ENCODE data around the gene PTPN21.

PTPN21 gene

DNA sequence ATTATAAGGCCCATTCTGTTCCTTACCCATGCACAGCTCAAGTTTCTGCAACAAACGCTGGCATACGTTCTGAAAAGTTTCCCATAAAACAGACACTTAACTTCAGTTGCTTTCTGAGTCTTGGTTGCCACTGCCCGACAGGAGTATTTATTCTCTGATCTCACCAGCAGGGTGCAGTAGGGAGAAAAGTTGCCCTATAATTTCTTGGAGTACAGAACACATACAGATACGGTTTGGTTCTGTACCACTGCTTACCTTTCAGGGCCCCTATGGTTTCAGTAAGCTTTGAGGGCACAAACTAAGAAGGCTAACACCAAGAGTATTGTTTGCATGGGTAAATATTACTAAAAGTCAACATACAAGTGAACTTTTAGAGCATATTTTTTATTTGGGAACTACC, 91.5 kb downstream of the PTPN21 start:
- DNase-seq = no peak

DNA sequence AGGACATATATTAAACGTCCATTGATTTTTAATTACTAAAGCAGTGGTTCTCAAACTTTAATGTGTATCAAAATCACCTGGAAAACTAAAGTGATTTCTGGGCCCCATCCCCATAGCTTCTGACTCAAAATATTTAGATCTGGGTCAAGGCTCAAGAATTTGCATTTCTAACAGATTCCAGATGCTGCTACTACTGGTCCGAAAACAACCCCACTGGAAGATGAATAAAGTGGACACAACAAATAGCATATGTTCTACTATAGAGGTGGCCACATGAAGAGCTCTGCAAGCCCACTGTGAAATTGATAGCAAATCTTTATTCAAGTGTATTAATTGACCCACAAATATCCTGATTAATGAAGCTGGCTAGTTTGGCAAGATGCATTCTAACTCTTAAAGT, 99.9 kb downstream of the PTPN21 start:
- DNase-seq = no peak

DNA sequence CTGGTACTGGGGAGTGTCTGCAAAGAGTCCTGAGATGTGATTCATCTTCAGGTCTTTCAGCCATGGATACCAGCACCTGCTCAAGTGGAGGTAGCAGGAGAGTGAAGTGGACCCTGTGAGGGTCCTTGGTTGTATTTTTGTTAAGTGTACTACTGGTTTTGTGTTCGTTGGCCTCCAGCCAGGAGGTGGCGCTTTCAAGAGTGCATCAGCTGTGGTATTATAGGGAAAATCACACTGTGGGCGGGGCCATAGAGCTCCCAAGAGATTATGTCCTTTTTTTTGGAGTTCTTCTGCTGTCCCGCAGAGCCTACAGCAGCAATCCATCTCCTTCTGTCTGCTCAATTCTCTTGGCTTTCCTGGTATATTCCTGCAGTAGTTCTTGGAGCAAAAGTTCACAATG, 102.6 kb downstream of the PTPN21 start:
- DNase-seq = no peak

DNA sequence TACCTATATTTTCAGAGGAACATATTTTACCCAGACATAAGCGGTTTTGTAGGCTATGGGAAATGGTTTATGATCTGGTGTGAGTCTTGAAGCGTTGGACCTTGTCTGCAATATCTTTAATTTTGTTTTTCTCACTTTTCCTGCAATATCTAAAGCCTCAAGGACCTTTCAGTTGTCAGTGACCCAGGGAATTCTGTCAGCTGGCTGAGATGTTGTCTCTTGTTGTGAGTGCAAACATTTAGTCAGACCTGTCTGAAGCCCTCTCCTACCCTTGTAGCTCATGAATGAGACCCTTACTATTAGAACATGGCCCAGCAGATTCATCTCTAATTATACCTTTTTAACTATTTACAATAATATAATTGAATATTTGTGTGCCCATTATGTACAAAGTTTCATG, 115.7 kb downstream of the PTPN21 start:
- no peak for DNase-seq

DNA sequence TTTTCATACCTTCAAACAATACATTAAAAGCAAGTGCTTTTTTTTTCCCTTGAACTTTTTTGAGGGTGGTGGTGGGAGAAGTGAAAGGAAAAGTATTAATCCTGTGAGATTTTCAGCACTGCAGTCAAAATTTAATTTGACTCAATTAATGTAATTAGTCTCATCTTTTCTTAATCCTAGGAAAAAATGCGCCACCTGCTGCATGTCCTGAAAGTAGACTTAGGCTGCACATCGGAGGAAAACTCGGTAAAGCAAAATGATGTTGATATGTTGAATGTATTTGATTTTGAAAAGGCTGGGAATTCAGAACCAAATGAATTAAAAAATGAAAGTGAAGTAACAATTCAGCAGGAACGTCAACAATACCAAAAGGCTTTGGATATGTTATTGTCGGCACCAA, 117.1 kb downstream of the PTPN21 start:
- DNase-seq = no peak

DNA sequence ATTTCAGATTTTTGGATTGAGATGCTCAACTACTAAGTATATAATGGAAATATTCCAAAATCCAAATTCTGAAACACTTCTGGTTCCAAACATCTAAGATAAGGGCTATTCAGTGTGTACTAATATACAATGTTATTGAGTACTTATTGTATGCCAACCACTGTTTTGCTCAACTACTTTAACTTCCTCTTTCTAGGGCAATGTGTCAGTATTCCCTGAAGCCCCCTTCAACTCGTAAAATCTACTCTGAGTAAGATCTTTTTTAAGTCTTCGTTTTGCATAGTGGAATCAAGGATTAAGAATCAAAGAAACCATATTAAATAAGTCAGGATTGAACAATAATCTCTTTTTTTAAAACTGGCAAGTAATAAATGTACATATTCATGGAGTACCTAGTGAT, 123.8 kb downstream of the PTPN21 start:
- DNase-seq = no peak

DNA sequence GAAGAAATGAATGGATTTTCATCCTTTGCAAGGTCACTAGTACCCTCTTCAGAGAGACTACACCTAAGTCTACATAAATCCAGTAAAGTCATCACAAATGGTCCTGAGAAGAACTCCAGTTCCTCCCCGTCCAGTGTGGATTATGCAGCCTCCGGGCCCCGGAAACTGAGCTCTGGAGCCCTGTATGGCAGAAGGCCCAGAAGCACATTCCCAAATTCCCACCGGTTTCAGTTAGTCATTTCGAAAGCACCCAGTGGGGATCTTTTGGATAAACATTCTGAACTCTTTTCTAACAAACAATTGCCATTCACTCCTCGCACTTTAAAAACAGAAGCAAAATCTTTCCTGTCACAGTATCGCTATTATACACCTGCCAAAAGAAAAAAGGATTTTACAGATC, 128.5 kb downstream of the PTPN21 start:
- no peak for DNase-seq

DNA sequence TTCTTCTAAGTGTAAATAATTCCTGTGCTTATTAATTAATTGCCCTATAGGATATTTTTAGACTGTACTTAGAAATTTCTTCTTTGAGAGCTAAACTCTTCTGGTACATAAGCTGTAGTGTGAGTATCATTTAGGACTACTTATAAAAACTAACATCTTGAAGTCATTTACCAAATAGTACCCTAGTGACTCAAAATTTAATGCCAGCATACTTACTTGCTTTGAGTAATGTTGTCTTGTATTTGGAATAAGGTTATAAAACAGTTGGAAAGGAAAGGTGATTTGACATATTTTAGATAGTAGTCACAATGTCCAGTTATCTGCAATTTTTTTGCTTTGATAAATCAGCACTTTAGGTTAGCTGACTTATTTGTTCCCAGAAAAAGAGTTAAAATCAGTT, 130.2 kb downstream of the PTPN21 start:
- no peak for DNase-seq

DNA sequence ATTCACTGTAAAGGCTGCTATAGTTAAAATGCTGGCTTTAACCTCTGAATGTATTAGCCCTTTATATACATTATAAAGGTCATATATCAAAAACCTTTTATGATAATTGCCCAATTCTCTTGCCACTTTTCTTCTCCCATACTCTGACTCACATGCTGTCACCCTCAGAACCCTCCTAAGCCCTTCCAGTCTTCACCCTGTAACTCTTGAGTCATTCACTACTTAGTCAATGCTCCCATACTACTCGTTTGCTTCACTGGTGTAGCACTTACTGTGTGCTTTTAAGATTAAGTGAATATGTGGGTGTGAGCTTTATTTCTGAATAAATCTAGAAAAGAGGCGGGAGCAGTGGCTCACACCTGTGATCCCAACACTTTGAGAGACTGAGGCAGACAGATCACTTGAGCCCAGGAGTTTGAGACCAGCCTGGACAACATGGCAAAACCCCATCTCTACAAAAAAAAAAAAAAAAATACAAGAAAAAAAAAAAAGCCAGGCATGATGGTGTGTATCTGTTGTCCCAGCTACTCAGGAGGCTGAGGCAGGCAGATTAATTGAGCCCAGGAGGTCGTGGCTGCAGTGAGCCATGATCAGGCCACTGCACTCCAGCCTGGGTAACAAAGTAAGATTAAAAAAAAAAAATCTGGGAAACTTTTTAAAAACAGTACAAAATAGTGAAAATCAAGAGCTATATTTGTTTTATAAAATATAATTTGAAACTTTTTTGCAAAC, 131.7 kb downstream of the PTPN21 start:
- no peak for DNase-seq

DNA sequence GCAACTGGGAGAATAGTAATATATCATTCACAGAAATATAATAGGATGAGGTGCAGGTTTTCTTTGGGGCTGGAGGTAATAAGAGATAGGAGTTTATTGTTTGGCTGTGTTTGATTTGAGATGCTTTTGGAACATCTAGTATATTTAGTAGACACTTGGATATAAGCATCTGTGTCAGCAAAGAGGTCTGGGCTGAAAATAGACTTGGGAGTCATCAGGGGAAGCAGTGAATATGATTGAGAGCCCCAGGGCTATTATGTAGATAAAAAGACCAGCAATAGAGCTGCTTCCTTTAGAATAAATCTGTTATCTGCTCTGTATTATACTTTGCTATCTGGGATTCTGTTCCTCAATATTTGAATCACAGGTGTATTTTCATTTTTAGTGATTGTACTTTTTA, 132.8 kb downstream of the PTPN21 start:
- DNase-seq = no peak

DNA sequence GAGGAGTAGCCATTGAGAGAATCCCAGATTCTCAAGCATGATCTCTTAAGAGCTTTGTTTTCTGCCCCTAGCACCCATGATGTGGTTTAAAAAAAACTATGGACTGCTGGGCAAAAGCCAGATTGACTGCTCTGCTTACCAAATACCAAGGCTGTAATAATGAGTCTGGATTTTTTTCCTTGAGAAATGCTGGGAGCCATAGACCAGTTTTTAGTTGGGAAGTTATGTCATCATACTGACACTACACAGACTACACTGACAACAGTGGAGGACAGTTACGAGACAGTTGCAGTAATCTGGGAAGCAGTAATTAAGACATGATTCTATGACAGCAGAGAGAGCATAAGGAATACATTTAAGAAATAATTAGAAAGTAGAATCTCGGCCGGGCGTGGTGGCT, 133.5 kb downstream of the PTPN21 start:
- DNase-seq = no peak

DNA sequence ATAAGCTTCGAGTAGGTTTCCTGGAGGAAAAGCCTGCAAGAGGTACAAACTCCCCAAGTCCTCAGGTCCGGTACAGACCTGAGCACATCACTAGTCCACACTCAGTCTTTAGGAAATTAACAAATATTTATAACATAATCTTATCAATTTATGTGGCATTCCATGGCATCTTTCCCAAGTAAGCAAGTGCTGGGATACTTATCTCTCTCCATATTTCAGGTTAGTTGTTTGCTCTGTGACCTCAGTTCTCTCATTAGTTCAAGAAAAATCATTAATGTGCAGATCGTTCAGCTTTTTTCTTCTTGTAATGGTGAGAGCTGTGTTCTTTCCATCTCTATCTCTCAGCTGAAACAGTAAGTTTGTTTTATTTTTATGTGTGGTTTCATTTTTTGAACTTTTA, 134.6 kb downstream of the PTPN21 start:
- no peak for DNase-seq

DNA sequence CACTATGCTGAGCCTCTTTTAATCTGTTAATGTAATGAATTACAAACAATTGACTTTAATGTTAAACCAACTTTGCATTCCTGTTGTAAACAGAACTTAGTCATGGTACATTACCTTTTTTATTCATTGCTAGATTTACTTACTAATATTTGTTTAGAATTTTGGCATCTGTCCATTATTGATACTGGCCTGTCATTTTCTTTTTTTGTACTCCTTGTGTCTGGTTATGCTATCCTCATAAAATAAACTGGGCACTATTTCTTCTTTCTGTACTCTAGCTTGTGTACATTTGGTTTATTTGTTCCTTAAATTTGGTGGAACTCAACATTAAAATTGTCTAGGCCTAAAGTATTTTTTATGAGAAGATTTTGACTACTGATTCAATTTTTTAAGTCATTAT, 137.2 kb downstream of the PTPN21 start:
- DNase-seq = no peak
